Activated gamma-delta T cell treated with Interleukin-2 at 50 U/mL for 16 hours (primary cell): ENCODE measurements around the gene ZIC4.

Experiments used
- DNase-seq: peaks from one replicate; pipeline ENCODE4 v3.0.0-alpha.2; 2020

The ZIC4 gene

GRCh38 chr3:147417551-147418295 lies 11.4 kb upstream of the ZIC4 start:
- no peak for DNase-seq

- DNase-seq, result no peak
These were observed 10.6 kb upstream of the ZIC4 start for GRCh38 chr3:147416931-147417330.

GRCh38 chr3:147415874-147416273 lies 9.5 kb upstream of the ZIC4 start:
- no peak for DNase-seq

- DNase-seq, result no peak
These were observed 8.9 kb upstream of the ZIC4 start for GRCh38 chr3:147415286-147415685.

- DNase-seq, result no peak
These were observed 8.2 kb upstream of the ZIC4 start for GRCh38 chr3:147414390-147415138.

- DNase-seq, result no peak
These were observed 7.5 kb upstream of the ZIC4 start for GRCh38 chr3:147413686-147414389.

- no peak for DNase-seq
These were observed 6.8 kb upstream of the ZIC4 start for GRCh38 chr3:147412917-147413685.

- DNase-seq, result no peak
These were observed 6.0 kb upstream of the ZIC4 start for GRCh38 chr3:147412261-147412916.

- DNase-seq, result no peak
These were observed 5.5 kb upstream of the ZIC4 start for GRCh38 chr3:147411815-147412241.

- DNase-seq, result no peak
These were observed 5.0 kb upstream of the ZIC4 start for GRCh38 chr3:147411238-147411814.

GRCh38 chr3:147410526-147411237 lies 4.3 kb upstream of the ZIC4 start:
- no peak for DNase-seq

- no peak for DNase-seq
These were observed 3.8 kb upstream of the ZIC4 start for GRCh38 chr3:147410116-147410525.

- no peak for DNase-seq
These were observed 3.1 kb upstream of the ZIC4 start, which contains the start of gene ZIC1 for GRCh38 chr3:147409143-147410115. Gene ZIC1, plus strand, starts transcription at chr3:147409365. Its CDS starts 748 bp downstream, at chr3:147410113.

GRCh38 chr3:147408188-147409100 lies 2.1 kb upstream of the ZIC4 start:
- DNase-seq, result no peak

GRCh38 chr3:147407498-147408187 lies 1.3 kb upstream of the ZIC4 start:
- no peak for DNase-seq

GRCh38 chr3:147407114-147407497 lies 763 bp upstream of the ZIC4 start:
- DNase-seq, result no peak

- DNase-seq, result no peak
These were observed 914 bp downstream of the ZIC4 start for GRCh38 chr3:147405231-147406027.
